Fibroblast of skin of left quadriceps (primary cell): ENCODE measurements around the gene CBFA2T2.
"Not testable (repeated sequence)": the region's sequence is repeated elsewhere in the genome, so short reads cannot be mapped to it uniquely, and the experiment has no call there.

ENCODE experiments used
- DNase-seq, 2 experiments: peaks; one replicate each; pipeline ENCODE4 v3.0.0-alpha.2; 2013; ENCODE audit warnings: low read depth in 2 of 2

CBFA2T2 gene

GRCh38 chr20:33624399-33624798 is 134.5 kb downstream of the CBFA2T2 start:
- DNase-seq = no peak

- DNase-seq = no peak
These were observed 136.3 kb downstream of the CBFA2T2 start for GRCh38 chr20:33626190-33626589.

GRCh38 chr20:33627577-33628216 is 137.8 kb downstream of the CBFA2T2 start:
- no peak for DNase-seq

GRCh38 chr20:33629533-33629932 is 139.6 kb downstream of the CBFA2T2 start:
- DNase-seq = no peak

- no peak for DNase-seq
These were observed 140.1 kb downstream of the CBFA2T2 start for GRCh38 chr20:33629979-33630378.

GRCh38 chr20:33630507-33630906 is 140.6 kb downstream of the CBFA2T2 start:
- no peak for DNase-seq

GRCh38 chr20:33631910-33632309 is 142.0 kb downstream of the CBFA2T2 start:
- not testable (repeated sequence) for DNase-seq

GRCh38 chr20:33635341-33635740 is 145.4 kb downstream of the CBFA2T2 start:
- DNase-seq = no peak

- DNase-seq = no peak
These were observed 146.9 kb downstream of the CBFA2T2 start for GRCh38 chr20:33636776-33637175.

- DNase-seq = no peak
These were observed 150.4 kb downstream of the CBFA2T2 start for GRCh38 chr20:33640287-33640686.

- no peak for DNase-seq
These were observed 154.6 kb downstream of the CBFA2T2 start for GRCh38 chr20:33644313-33645071.

GRCh38 chr20:33645072-33645358 is 155.1 kb downstream of the CBFA2T2 start:
- DNase-seq = no peak

GRCh38 chr20:33645396-33645795 is 155.5 kb downstream of the CBFA2T2 start:
- DNase-seq = no peak

- no peak for DNase-seq
These were observed 156.3 kb downstream of the CBFA2T2 start for GRCh38 chr20:33646191-33646590.

GRCh38 chr20:33646959-33647602 is 157.2 kb downstream of the CBFA2T2 start:
- DNase-seq = not testable (repeated sequence)

GRCh38 chr20:33647603-33648395 is 157.9 kb downstream of the CBFA2T2 start:
- DNase-seq = no peak

- DNase-seq = no peak
These were observed 158.6 kb downstream of the CBFA2T2 start for GRCh38 chr20:33648396-33649004.

GRCh38 chr20:33649201-33649681 is 159.3 kb downstream of the CBFA2T2 start:
- no peak for DNase-seq

- no peak for DNase-seq
These were observed 160.3 kb downstream of the CBFA2T2 start for GRCh38 chr20:33650111-33650752.

GRCh38 chr20:33650753-33651561 is 161.1 kb downstream of the CBFA2T2 start:
- no peak for DNase-seq
